HEK293 (cell line): ENCODE results near the gene DNAJC11.

Source experiments
- AEBP2 ChIP-seq: fragments of 450-650 bp; formaldehyde crosslinking; IDR thresholded peaks from 2 replicates; pipeline ENCODE4 v1.5.1; 2016; ENCODE audit warnings: missing biosample characterization, missing genetic modification characterization, borderline replicate concordance
- FEZF1 ChIP-seq: fragments of 450-650 bp; formaldehyde crosslinking; IDR thresholded peaks from 2 replicates; pipeline ENCODE4 v1.5.1; 2016; ENCODE audit warnings: missing biosample characterization, missing genetic modification characterization
- GLI4 ChIP-seq: fragments of 450-650 bp; formaldehyde crosslinking; IDR thresholded peaks from 2 replicates; pipeline ENCODE4 v1.5.1; 2016; ENCODE audit warnings: missing biosample characterization, missing genetic modification characterization
- GLIS1 ChIP-seq: fragments of 450-650 bp; formaldehyde crosslinking; IDR thresholded peaks from 2 replicates; pipeline ENCODE4 v1.5.1; 2016; ENCODE audit warnings: missing biosample characterization, missing genetic modification characterization
- HIC1 ChIP-seq: fragments of 450-650 bp; formaldehyde crosslinking; IDR thresholded peaks from 2 replicates; pipeline ENCODE4 v1.5.1; 2016; ENCODE audit warnings: missing biosample characterization, missing genetic modification characterization
- IKZF3 ChIP-seq: fragments of 450-650 bp; IDR thresholded peaks from 2 replicates; pipeline ENCODE4 v1.5.0; 2018; ENCODE audit warnings: missing biosample characterization, mild to moderate bottlenecking, missing genetic modification characterization, moderate library complexity
- INSM2 ChIP-seq: fragments of 450-650 bp; formaldehyde crosslinking; IDR thresholded peaks from 2 replicates; pipeline ENCODE4 v1.5.1; 2016; ENCODE audit warnings: missing biosample characterization, missing genetic modification characterization
- KLF1 ChIP-seq: fragments of 450-650 bp; formaldehyde crosslinking; IDR thresholded peaks from 2 replicates; pipeline ENCODE4 v1.5.1; 2016; ENCODE audit warnings: missing biosample characterization, missing genetic modification characterization
- KLF9 ChIP-seq: fragments of 450-650 bp; formaldehyde crosslinking; IDR thresholded peaks from 2 replicates; pipeline ENCODE4 v1.5.1; 2016; ENCODE audit warnings: missing biosample characterization, missing genetic modification characterization, low read depth
- PATZ1 ChIP-seq: fragments of 450-650 bp; formaldehyde crosslinking; IDR thresholded peaks from 2 replicates; pipeline ENCODE4 v1.5.1; 2016; ENCODE audit warnings: missing biosample characterization, missing genetic modification characterization
- SETDB1 ChIP-seq: IDR thresholded peaks from one replicate; pipeline ENCODE4 v1.6.1; 2017; ENCODE audit warnings: mild to moderate bottlenecking, low read length, moderate library complexity, mixed read lengths; ENCODE audit not compliant: insufficient read length
- SP7 ChIP-seq: fragments of 450-650 bp; formaldehyde crosslinking; IDR thresholded peaks from 2 replicates; pipeline ENCODE4 v1.5.1; 2016; ENCODE audit warnings: missing biosample characterization, missing genetic modification characterization
- ZBTB17 ChIP-seq: fragments of 450-650 bp; formaldehyde crosslinking; IDR thresholded peaks from 2 replicates; pipeline ENCODE4 v1.5.1; 2016; ENCODE audit warnings: missing biosample characterization, missing genetic modification characterization
- ZBTB26 ChIP-seq: fragments of 450-650 bp; formaldehyde crosslinking; optimal IDR thresholded peaks from 2 replicates; pipeline ENCODE3; 2016; ENCODE audit warnings: missing biosample characterization, mild to moderate bottlenecking, missing genetic modification characterization
- ZBTB44 ChIP-seq: fragments of 450-650 bp; IDR thresholded peaks from 2 replicates; pipeline ENCODE4 v1.5.1; 2018; ENCODE audit warnings: missing biosample characterization, mild to moderate bottlenecking, missing genetic modification characterization
- ZBTB8A ChIP-seq: fragments of 450-650 bp; formaldehyde crosslinking; IDR thresholded peaks from 2 replicates; pipeline ENCODE4 v1.5.1; 2016; ENCODE audit warnings: missing biosample characterization, missing genetic modification characterization
- ZEB2 ChIP-seq: fragments of 450-650 bp; formaldehyde crosslinking; IDR thresholded peaks from 2 replicates; pipeline ENCODE4 v1.5.1; 2016; ENCODE audit warnings: missing biosample characterization, missing genetic modification characterization
- ZNF157 ChIP-seq: fragments of 450-650 bp; formaldehyde crosslinking; IDR thresholded peaks from 2 replicates; pipeline ENCODE4 v1.5.1; 2016; ENCODE audit warnings: missing biosample characterization, missing genetic modification characterization
- ZNF202 ChIP-seq: fragments of 450-650 bp; formaldehyde crosslinking; IDR thresholded peaks from 2 replicates; pipeline ENCODE4 v1.5.1; 2016; ENCODE audit warnings: missing biosample characterization, missing genetic modification characterization, borderline replicate concordance
- ZNF555 ChIP-seq: fragments of 450-650 bp; formaldehyde crosslinking; conservative IDR thresholded peaks from 2 replicates; pipeline ENCODE4 v1.5.1; 2017; ENCODE audit warnings: missing biosample characterization, mild to moderate bottlenecking, missing genetic modification characterization, inconsistent platforms
- ZNF560 ChIP-seq: fragments of 450-650 bp; formaldehyde crosslinking; IDR thresholded peaks from 2 replicates; pipeline ENCODE4 v1.5.1; 2017; ENCODE audit warnings: missing biosample characterization, missing genetic modification characterization, borderline replicate concordance
- ZNF561 ChIP-seq: fragments of 450-650 bp; IDR thresholded peaks from 2 replicates; pipeline ENCODE4 v1.5.1; 2018; ENCODE audit warnings: missing biosample characterization, missing genetic modification characterization, borderline replicate concordance
- ZNF571 ChIP-seq: fragments of 450-650 bp; formaldehyde crosslinking; IDR thresholded peaks from 2 replicates; pipeline ENCODE4 v1.5.0; 2017; ENCODE audit warnings: missing biosample characterization, missing genetic modification characterization
- ZNF623 ChIP-seq: fragments of 450-650 bp; formaldehyde crosslinking; IDR thresholded peaks from 2 replicates; pipeline ENCODE4 v1.5.1; 2016; ENCODE audit warnings: missing biosample characterization, missing genetic modification characterization
- ZNF747 ChIP-seq: fragments of 450-650 bp; formaldehyde crosslinking; IDR thresholded peaks from 2 replicates; pipeline ENCODE4 v1.5.1; 2016; ENCODE audit warnings: missing biosample characterization, missing genetic modification characterization
- ZSCAN23 ChIP-seq: fragments of 450-650 bp; formaldehyde crosslinking; IDR thresholded peaks from 2 replicates; pipeline ENCODE4 v1.5.1; 2016; ENCODE audit warnings: missing biosample characterization, missing genetic modification characterization
- ZSCAN4 ChIP-seq: fragments of 450-650 bp; formaldehyde crosslinking; IDR thresholded peaks from 2 replicates; pipeline ENCODE4 v1.5.1; 2017; ENCODE audit warnings: missing biosample characterization, missing genetic modification characterization

Gene DNAJC11

GRCh38 chr1:6602669-6603237 is 98.9 kb downstream of the DNAJC11 start, which contains the start of gene KLHL21 (continued):
- TF ChIP-seq PATZ1 (tag by site-specific recombination): peak; percentile 85
- TF ChIP-seq FEZF1: no peak
- no peak for TF ChIP-seq ZSCAN4 (tag by site-specific recombination)
- no peak for TF ChIP-seq ZNF623 (tag by site-specific recombination)
- no peak for TF ChIP-seq ZNF571 (tag by site-specific recombination)
- no peak for TF ChIP-seq AEBP2 (tag by site-specific recombination)
- no peak for TF ChIP-seq ZNF560
- TF ChIP-seq ZBTB17 (tag by site-specific recombination): peak; percentile 25; the same call in 1 of the 2 replicates
- TF ChIP-seq ZBTB8A (tag by site-specific recombination): peak; percentile 89
- TF ChIP-seq ZNF747 (tag by site-specific recombination): no peak
- no peak for TF ChIP-seq ZNF157 (tag by site-specific recombination)
- TF ChIP-seq GLI4 (tag by site-specific recombination): no peak
- no peak for TF ChIP-seq SETDB1
- TF ChIP-seq ZNF555 (tag by site-specific recombination): no peak
- TF ChIP-seq GLIS1 (tag by site-specific recombination): peak; percentile 64; the same call in 1 of the 2 replicates
- peak; percentile 32; the same call in 1 of the 2 replicates for TF ChIP-seq IKZF3 (tag by site-specific recombination)
- no peak for TF ChIP-seq ZBTB44
- no peak for TF ChIP-seq ZEB2 (tag by site-specific recombination)
- TF ChIP-seq KLF9: 0 out of 2 replicates have a peak, but pooled peaks have one; percentile 26
- 0 out of 2 replicates have a peak, but pooled peaks have one; percentile 27 for TF ChIP-seq KLF1 (tag by site-specific recombination)
- TF ChIP-seq ZBTB26: peak; percentile 51
- TF ChIP-seq ZNF561 (tag by site-specific recombination): peak; percentile 73; the same call in 1 of the 2 replicates
- no peak for TF ChIP-seq INSM2 (tag by site-specific recombination)
- peak; percentile 64 for TF ChIP-seq HIC1
- no peak for TF ChIP-seq ZSCAN23 (tag by site-specific recombination)
- TF ChIP-seq SP7: 0 out of 2 replicates have a peak, but pooled peaks have one; percentile 4
- TF ChIP-seq ZNF202 (tag by site-specific recombination): no peak
